ENCODE data around the gene ACTL6B.

GRCh38 chr7:100689230-100690135, 33.2 kb upstream of the ACTL6B start:
- TF ChIP-seq CTCF (IDR thresholded peaks at IDR 0.05) (no peak), POLR2A (IDR thresholded peaks at IDR 0.05) (no peak)

All from breast epithelium (tissue), 3 donors.